ENCODE results near the gene BBS9. TPM values are rescaled to one million over a fixed set of nuclear protein-coding genes. Genes with fewer than 3 reads are reported as not detected.

Gene BBS9
- total RNA-seq, 4 donors from 2014 or later = 8.6 to 22.5 (median 15.8) TPM

DNA sequence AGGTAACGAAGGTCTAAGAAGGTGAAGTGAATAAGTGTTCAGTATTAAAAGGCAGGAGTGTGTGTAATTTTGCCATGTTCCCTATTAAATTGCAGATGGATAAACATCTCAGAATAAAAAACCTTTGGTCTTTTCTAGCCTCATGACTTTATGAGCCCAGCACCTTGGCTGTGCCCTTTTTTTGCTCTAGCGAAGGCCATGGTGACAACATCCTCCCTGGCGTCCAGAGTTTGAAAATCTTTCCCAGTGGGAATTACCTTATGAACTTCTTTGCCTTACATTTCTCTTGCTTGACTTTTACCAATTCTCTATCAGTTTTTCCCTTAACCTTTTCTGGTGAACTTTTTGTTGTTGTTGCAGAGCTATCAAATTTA lies 407.7 kb downstream of the BBS9 start:
- intact Hi-C loops (cut with DNase I; ENCODE audit: low total_unique reads) = no loop called here
- TF ChIP-seq POLR2A (IDR thresholded peaks at IDR 0.05) (no peak), EP300 (IDR thresholded peaks at IDR 0.05; ENCODE audit: low read depth) (no peak)
- no peak for DNase-seq
- no peaks in the 10 kb centered on the region for H3K9me3 ChIP-seq
- H3K27me3 ChIP-seq = no peaks in the 10 kb centered on the region
- in situ Hi-C loops (cut with MboI; ENCODE audit: low pct_ligation_motif_present in 1 of 4, low pct_unique_long_range_greater_than_20kb in 1 of 4, low sequenced_read_pairs in 3 of 4) = no loop called here
- H3K4me3 ChIP-seq = no peak overlapping the region
- 76 to 82% methylated on average over 3 of the region's 3 CpGs for WGBS, 2 donors (ENCODE audit: low coverage in 1 of 2)
- no peaks in the 10 kb centered on the region for H3K36me3 ChIP-seq
- no peak overlapping the region for H3K27ac ChIP-seq
- H3K4me1 ChIP-seq = no peaks in the 10 kb centered on the region

DNA sequence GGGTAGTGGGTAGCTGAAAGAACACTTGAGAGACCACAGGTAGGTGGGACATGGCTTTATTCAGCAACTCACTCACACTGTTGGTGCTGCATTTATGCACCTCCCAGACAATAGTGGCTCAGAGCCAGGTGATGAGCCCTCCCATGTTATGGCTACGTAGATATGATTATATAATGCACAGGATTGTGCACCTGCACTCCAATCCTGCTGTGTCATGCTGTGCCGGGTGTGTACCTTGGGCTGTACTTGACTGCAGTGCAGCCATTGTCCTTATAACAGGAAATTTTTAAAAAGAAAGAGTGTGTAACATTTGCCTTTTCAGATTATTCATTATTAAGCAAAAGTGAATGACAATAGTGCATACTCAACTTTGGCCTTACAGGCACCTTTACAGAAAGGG lies 409.8 kb downstream of the BBS9 start:
- intact Hi-C loops (cut with DNase I; ENCODE audit: low total_unique reads) (no loop called here), in situ Hi-C loops (cut with MboI; ENCODE audit: low pct_ligation_motif_present in 1 of 4, low pct_unique_long_range_greater_than_20kb in 1 of 4, low sequenced_read_pairs in 3 of 4) (no loop called here)
- DNase-seq = no peak
- 89% methylated on average over 2 of the region's 2 CpGs; no CpG with 5 or more reads in 1 of the 2 donors for WGBS, 2 donors (ENCODE audit: low coverage in 1 of 2)
- Histone ChIP-seq H3K27me3 (no peaks in the 10 kb centered on the region), H3K27ac (no peak overlapping the region), H3K4me3 (no peak overlapping the region), H3K4me1 (no peaks in the 10 kb centered on the region), H3K9me3 (no peaks in the 10 kb centered on the region), H3K36me3 (no peaks in the 10 kb centered on the region)
- TF ChIP-seq EP300 (IDR thresholded peaks at IDR 0.05; ENCODE audit: low read depth) (no peak), POLR2AphosphoS5 (IDR thresholded peaks at IDR 0.05) (no peak), POLR2A (IDR thresholded peaks at IDR 0.05) (no peak)
- TF ChIP-seq, protein P1, sequence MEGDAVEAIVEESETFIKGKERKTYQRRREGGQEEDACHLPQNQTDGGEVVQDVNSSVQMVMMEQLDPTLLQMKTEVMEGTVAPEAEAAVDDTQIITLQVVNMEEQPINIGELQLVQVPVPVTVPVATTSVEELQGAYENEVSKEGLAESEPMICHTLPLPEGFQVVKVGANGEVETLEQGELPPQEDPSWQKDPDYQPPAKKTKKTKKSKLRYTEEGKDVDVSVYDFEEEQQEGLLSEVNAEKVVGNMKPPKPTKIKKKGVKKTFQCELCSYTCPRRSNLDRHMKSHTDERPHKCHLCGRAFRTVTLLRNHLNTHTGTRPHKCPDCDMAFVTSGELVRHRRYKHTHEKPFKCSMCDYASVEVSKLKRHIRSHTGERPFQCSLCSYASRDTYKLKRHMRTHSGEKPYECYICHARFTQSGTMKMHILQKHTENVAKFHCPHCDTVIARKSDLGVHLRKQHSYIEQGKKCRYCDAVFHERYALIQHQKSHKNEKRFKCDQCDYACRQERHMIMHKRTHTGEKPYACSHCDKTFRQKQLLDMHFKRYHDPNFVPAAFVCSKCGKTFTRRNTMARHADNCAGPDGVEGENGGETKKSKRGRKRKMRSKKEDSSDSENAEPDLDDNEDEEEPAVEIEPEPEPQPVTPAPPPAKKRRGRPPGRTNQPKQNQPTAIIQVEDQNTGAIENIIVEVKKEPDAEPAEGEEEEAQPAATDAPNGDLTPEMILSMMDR (IDR thresholded peaks at IDR 0.05) = no peak

DNA sequence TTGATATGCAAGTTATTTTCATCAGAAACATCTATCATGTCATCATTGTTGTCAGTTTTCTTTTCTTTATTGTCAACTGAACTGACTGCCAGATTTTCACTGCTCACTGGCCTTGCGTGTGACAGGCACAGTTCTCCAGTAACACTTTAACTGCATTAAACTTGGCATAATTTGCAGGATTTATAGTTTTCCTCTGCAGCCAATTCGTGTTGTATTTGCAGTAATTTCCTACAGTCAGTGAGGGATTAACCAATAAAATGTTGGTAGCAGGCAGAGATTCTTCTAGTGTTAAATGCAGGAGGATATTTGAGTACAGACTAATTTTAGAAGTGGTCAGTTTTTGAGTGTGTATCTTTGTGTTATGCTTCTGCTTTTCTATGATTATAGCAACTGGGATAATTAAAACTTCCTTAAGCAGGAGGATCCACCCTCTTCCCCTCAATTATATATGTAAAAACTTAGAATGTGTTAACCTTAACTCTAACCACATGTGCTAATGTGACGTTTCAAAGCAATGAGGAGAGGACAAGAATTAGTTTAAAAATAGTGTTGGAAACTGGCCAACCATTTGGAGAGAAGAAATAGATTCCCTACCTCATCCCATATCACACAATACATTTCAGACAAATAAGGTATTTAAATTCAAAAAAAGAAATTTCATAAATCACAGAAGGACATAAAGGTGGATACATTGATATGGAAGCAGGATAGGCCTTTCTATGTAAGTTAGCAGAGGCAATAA lies 410.5 kb downstream of the BBS9 start:
- no peaks in the 10 kb centered on the region for H3K9me3 ChIP-seq
- no peaks in the 10 kb centered on the region for H3K4me1 ChIP-seq
- TF ChIP-seq POLR2AphosphoS5 (IDR thresholded peaks at IDR 0.05) (no peak), EP300 (IDR thresholded peaks at IDR 0.05; ENCODE audit: low read depth) (no peak)
- TF ChIP-seq, protein P1 (IDR thresholded peaks at IDR 0.05) = no peak
- no peaks in the 10 kb centered on the region for H3K36me3 ChIP-seq
- H3K4me3 ChIP-seq = no peak overlapping the region
- H3K27me3 ChIP-seq = no peaks in the 10 kb centered on the region
- in situ Hi-C loops (cut with MboI; ENCODE audit: low pct_ligation_motif_present in 1 of 4, low pct_unique_long_range_greater_than_20kb in 1 of 4, low sequenced_read_pairs in 3 of 4) (no loop called here), intact Hi-C loops (cut with DNase I; ENCODE audit: low total_unique reads) (no loop called here)
- WGBS, 2 donors (ENCODE audit: low coverage in 1 of 2) = 53 to 58% methylated on average over 3 of the region's 3 CpGs
- DNase-seq = no peak
- no peak overlapping the region for H3K27ac ChIP-seq

GRCh38 chr7:33547880-33548279 lies 418.5 kb downstream of the BBS9 start:
- no peak overlapping the region for H3K4me3 ChIP-seq
- intact Hi-C loops (cut with DNase I; ENCODE audit: low total_unique reads) (no loop called here), in situ Hi-C loops (cut with MboI; ENCODE audit: low pct_ligation_motif_present in 1 of 4, low pct_unique_long_range_greater_than_20kb in 1 of 4, low sequenced_read_pairs in 3 of 4) (no loop called here)
- no peaks in the 10 kb centered on the region for H3K36me3 ChIP-seq
- no peak overlapping the region for H3K27ac ChIP-seq
- no peaks in the 10 kb centered on the region for H3K27me3 ChIP-seq
- TF ChIP-seq POLR2A (IDR thresholded peaks at IDR 0.05) = no peak
- TF ChIP-seq EP300 (IDR thresholded peaks at IDR 0.05; ENCODE audit: low read depth) = no peak
- TF ChIP-seq, protein P1 (IDR thresholded peaks at IDR 0.05) = no peak
- TF ChIP-seq POLR2AphosphoS5 (IDR thresholded peaks at IDR 0.05) = no peak
- H3K9me3 ChIP-seq = no peaks in the 10 kb centered on the region
- H3K4me1 ChIP-seq = peaks cover 0 to 4% (median 0%) of the 10 kb centered on the region in 4 donors
- DNase-seq = no peak

DNA sequence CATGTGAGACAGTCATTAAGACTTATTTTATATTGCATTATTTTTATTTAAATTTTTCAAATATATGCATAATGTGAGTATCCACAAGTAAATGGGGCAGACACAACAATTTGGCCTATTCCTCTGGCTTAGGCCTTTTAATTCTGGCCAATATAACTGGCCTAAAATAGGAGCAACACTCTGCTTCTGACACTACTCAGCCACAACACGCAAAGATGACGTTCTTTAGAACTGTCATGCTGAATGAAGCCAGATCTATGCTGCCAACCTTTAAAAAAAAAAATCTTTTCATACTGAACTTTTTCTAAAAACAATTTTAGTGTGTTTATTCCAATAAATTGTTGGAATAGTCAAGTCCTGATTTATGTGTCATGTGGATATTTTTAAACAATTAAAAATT lies 421.0 kb downstream of the BBS9 start:
- no peak for DNase-seq
- H3K27me3 ChIP-seq = no peaks in the 10 kb centered on the region
- WGBS, 2 donors (ENCODE audit: low coverage in 1 of 2) = 64 to 80% methylated on average over 2 of the region's 2 CpGs
- no peaks in the 10 kb centered on the region for H3K9me3 ChIP-seq
- peaks cover 0 to 4% (median 0%) of the 10 kb centered on the region in 4 donors for H3K4me1 ChIP-seq
- TF ChIP-seq POLR2AphosphoS5 (IDR thresholded peaks at IDR 0.05) = no peak
- TF ChIP-seq, protein P1 (IDR thresholded peaks at IDR 0.05) = no peak
- no peak for TF ChIP-seq POLR2A (IDR thresholded peaks at IDR 0.05)
- TF ChIP-seq EP300 (IDR thresholded peaks at IDR 0.05; ENCODE audit: low read depth) = no peak
- intact Hi-C loops (cut with DNase I; ENCODE audit: low total_unique reads) (loop anchor here (10.0 kb wide), 1 partner anchor 174 kb away; no protein-coding TSS in a partner anchor), in situ Hi-C loops (cut with MboI; ENCODE audit: low pct_ligation_motif_present in 1 of 4, low pct_unique_long_range_greater_than_20kb in 1 of 4, low sequenced_read_pairs in 3 of 4) (no loop called here)
- no peaks in the 10 kb centered on the region for H3K36me3 ChIP-seq
- no peak overlapping the region for H3K4me3 ChIP-seq
- H3K27ac ChIP-seq = no peak overlapping the region
